ENCODE data around the gene CD59.

CD59 gene

DNA sequence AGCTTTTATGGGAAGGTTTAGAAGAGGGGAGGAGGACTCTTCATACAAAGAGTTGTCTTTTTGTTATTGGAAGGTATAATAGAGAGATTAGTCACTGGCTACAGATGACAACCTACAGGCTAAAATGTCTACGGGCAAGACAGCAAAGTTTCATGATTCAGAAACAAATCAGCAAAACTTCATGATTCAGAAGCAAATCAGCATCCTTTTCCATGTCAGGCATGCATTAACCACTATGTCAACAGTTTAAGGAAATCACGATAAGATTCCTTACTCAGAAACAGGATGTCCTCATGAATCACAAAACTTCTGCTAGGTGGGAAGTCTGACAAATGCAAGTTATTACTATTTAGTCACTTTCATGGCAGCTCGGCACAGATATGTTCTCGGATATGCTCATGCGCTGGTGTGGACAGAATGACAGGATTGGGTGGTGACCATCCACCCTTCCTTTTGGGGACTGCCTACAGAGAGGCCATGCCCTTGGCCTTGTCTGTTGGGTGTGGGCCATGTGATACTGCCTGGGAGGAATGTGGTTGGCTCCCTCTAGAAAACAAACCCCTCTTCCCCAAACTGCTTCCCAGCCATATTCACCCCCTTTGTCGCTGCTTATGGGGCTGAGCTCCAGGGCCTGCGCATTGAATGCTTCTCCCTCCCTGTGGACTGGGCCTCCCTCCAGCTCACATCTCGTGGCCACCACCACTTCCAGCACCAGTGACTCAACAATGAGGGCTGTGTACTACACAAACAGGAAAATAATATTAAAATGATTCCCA, 45.7 kb downstream of the CD59 start:
- TF ChIP-seq TAF1 (IDR thresholded peaks at IDR 0.05; ENCODE audit: borderline replicate concordance, insufficient read depth, low read length) (no peak), REST (IDR thresholded peaks at IDR 0.05; ENCODE audit: insufficient read depth in 1 of 2, low read depth in 2 of 2, low read length in 2 of 2) (no peak), POLR2AphosphoS5 (IDR thresholded peaks at IDR 0.05; ENCODE audit: low read depth, low read length) (no peak), SIN3A (IDR thresholded peaks at IDR 0.05; ENCODE audit: borderline replicate concordance, insufficient read depth, low read length) (peak; percentile 82; the same call in 1 of the 2 replicates), FOXP2 (optimal IDR thresholded peaks at IDR 0.05; ENCODE audit: borderline replicate concordance, extremely low read depth, extremely low read length, insufficient read depth) (peak; percentile 5)

DNA sequence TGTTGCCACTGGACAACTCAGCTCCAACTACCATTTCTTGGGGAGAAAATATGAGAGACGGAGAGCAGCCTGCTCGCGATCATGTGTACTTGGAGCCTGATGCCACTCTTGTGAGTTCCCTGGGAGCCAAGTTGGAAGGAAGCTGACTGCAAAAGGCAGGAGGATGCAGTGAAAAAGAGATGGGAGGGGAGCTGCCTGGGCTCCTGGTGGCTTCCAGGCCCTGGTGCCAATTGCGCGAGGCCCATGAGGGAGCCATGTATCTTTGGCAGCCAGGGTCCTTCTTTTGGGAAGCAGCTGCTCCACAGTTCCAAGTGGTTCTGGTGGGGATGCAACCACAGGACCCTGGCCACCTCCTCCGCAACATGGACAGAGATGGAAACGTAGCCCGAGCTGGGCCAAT, 46.7 kb downstream of the CD59 start:
- TF ChIP-seq FOXP2 (optimal IDR thresholded peaks at IDR 0.05; ENCODE audit: borderline replicate concordance, extremely low read depth, extremely low read length, insufficient read depth): no peak
- no peak for TF ChIP-seq POLR2AphosphoS5 (IDR thresholded peaks at IDR 0.05; ENCODE audit: low read depth, low read length)
- no peak for TF ChIP-seq SIN3A (IDR thresholded peaks at IDR 0.05; ENCODE audit: borderline replicate concordance, insufficient read depth, low read length)
- TF ChIP-seq TAF1 (IDR thresholded peaks at IDR 0.05; ENCODE audit: borderline replicate concordance, insufficient read depth, low read length): no peak
- no peak for TF ChIP-seq REST (IDR thresholded peaks at IDR 0.05; ENCODE audit: insufficient read depth in 1 of 2, low read depth in 2 of 2, low read length in 2 of 2)

DNA sequence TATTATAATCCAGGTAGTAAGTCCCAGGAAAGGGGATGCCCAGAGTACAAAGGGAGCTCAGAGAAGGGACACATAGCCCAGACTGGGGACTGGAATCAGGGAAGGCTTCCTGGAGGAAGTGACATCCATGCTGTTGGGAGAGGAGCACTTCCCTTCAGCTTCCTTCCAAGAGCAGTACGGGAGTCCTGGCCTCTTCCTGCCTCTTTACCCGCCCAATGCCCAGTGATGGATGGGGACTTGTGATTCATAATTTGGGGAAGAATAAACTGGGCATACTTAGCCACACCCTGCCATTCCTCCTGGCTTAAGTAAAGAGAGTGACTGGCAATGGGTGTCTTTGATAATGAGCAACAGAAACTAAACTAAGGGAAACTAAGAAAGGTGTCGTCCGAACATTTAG, 47.1 kb downstream of the CD59 start:
- TF ChIP-seq REST (IDR thresholded peaks at IDR 0.05; ENCODE audit: insufficient read depth in 1 of 2, low read depth in 2 of 2, low read length in 2 of 2) (no peak), SIN3A (IDR thresholded peaks at IDR 0.05; ENCODE audit: borderline replicate concordance, insufficient read depth, low read length) (no peak), TAF1 (IDR thresholded peaks at IDR 0.05; ENCODE audit: borderline replicate concordance, insufficient read depth, low read length) (no peak), POLR2AphosphoS5 (IDR thresholded peaks at IDR 0.05; ENCODE audit: low read depth, low read length) (no peak), FOXP2 (optimal IDR thresholded peaks at IDR 0.05; ENCODE audit: borderline replicate concordance, extremely low read depth, extremely low read length, insufficient read depth) (no peak)

DNA sequence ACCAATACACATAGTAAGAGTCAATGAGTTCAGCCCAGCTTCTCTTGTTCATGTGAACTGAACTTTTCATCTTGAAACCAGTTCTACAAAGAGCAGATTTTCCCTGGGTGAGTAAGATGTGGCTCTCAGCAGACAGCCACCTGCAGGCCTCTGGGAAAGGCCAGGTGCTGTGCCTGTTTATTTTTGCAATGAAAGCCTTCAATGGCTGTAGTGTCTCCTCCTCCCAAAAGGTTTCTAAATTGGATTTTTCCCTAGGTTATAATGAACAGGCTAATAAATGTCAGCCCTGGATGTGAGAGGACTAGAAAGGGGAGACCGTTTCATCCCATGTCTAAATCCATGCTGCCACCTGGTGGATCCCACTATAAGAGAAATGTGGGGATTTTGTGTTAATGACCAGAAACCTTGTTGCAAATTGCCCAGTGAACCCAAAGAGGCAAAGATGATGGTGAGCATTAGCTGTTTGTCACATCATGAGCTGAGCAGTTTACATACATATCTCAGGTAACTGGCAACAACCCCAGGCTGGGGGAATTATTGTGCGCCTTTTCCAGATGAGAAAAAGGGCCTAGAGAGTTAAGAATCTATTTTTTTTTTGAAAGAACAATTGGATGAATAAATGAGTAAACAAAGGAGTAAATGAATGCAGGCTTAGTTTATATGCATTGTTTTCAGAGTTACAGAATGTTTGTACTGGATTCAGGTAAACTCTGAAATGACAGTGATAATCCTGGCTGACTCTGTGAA, 48.3 kb downstream of the CD59 start:
- no peak for TF ChIP-seq TAF1 (IDR thresholded peaks at IDR 0.05; ENCODE audit: borderline replicate concordance, insufficient read depth, low read length)
- TF ChIP-seq FOXP2 (optimal IDR thresholded peaks at IDR 0.05; ENCODE audit: borderline replicate concordance, extremely low read depth, extremely low read length, insufficient read depth): no peak
- TF ChIP-seq SIN3A (IDR thresholded peaks at IDR 0.05; ENCODE audit: borderline replicate concordance, insufficient read depth, low read length): no peak
- TF ChIP-seq REST (IDR thresholded peaks at IDR 0.05; ENCODE audit: insufficient read depth in 1 of 2, low read depth in 2 of 2, low read length in 2 of 2): no peak
- TF ChIP-seq POLR2AphosphoS5 (IDR thresholded peaks at IDR 0.05; ENCODE audit: low read depth, low read length): no peak
